K562 (cell line): ENCODE results near the gene DUSP16.
"Not testable (repeated sequence)": the region's sequence is repeated elsewhere in the genome, so short reads cannot be mapped to it uniquely, and the experiment has no call there.

Experiments
- EZH2 ChIP-seq: IDR thresholded peaks from 2 replicates; pipeline ENCODE4 v1.6.1; 2012; ENCODE audit warnings: low read depth, mild to moderate bottlenecking, inconsistent platforms, low read length, borderline replicate concordance
- TF ChIP-seq, protein P1 (sequence below), 3 experiments: IDR thresholded peaks in 2 of 3; conservative IDR thresholded peaks in 1 of 3; 2 replicates each; pipeline ENCODE4 v1.5.1; 2011 to 2012; ENCODE audit warnings: low read length in 3 of 3, mild to moderate bottlenecking in 3 of 3, control low read depth in 2 of 3, improper control_type of control experiment in 1 of 3, inconsistent platforms in 1 of 3, low read depth in 1 of 3, mixed read lengths in 1 of 3, moderate library complexity in 1 of 3; ENCODE audit not compliant: insufficient read depth in 2 of 3

DNA sequence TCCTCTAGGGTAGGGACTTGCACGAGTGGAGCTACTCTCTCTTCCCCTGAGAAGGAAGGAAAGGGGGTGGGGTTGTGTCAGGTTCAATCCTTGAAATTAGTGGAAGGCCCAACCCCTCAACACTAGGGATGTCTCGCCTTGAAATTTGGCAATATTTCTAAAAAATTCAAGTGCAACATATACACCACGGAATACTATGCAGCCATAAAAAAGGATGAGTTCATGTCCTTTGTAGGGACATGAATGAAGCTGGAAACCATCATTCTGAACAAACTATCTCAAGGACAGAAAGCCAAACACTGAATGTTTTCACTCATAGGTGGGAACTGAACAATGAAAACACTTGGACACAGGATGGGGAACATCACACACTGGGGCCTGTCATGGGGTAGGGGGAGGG, 33.9 kb upstream of the DUSP16 start:
- TF ChIP-seq EZH2, result not testable (repeated sequence)
- TF ChIP-seq, protein P1, sequence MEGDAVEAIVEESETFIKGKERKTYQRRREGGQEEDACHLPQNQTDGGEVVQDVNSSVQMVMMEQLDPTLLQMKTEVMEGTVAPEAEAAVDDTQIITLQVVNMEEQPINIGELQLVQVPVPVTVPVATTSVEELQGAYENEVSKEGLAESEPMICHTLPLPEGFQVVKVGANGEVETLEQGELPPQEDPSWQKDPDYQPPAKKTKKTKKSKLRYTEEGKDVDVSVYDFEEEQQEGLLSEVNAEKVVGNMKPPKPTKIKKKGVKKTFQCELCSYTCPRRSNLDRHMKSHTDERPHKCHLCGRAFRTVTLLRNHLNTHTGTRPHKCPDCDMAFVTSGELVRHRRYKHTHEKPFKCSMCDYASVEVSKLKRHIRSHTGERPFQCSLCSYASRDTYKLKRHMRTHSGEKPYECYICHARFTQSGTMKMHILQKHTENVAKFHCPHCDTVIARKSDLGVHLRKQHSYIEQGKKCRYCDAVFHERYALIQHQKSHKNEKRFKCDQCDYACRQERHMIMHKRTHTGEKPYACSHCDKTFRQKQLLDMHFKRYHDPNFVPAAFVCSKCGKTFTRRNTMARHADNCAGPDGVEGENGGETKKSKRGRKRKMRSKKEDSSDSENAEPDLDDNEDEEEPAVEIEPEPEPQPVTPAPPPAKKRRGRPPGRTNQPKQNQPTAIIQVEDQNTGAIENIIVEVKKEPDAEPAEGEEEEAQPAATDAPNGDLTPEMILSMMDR (IDR thresholded peaks at IDR 0.05 in 2 of 3, conservative IDR thresholded peaks at IDR 0.05 in 1 of 3; ENCODE audit: insufficient read depth in 2 of 3, low read depth in 1 of 3, low read length in 3 of 3), result not testable (repeated sequence)
